Progenitor cell of endocrine pancreas (in vitro differentiated cells): ENCODE data around the gene PRKACA. TPM values are rescaled to one million over a fixed set of nuclear protein-coding genes. Genes with fewer than 3 reads are reported as not detected.
"Not testable (repeated sequence)": the region's sequence is repeated elsewhere in the genome, so short reads cannot be mapped to it uniquely, and the experiment has no call there.

Source experiments
- DNase-seq: peaks from one replicate; pipeline ENCODE4 v3.0.0; 2021; ENCODE audit warnings: low spot score; ENCODE audit not compliant: unreplicated experiment
- H3K27ac Mint-ChIP-seq: 2 replicates; pipeline ENCODE4 v1.8.0; 2021; ENCODE audit warnings: mild to moderate bottlenecking, moderate library complexity, mixed read lengths
- H3K27me3 Mint-ChIP-seq: 2 replicates; pipeline ENCODE4 v1.8.0; 2021; ENCODE audit warnings: mixed read lengths
- H3K36me3 Mint-ChIP-seq: 2 replicates; pipeline ENCODE4 v1.8.0; 2022; ENCODE audit warnings: mixed read lengths; ENCODE audit not compliant: insufficient read depth
- H3K4me1 Mint-ChIP-seq: 2 replicates; pipeline ENCODE4 v1.8.0; 2021; ENCODE audit warnings: low read depth, mixed read lengths
- H3K4me3 Mint-ChIP-seq: 2 replicates; pipeline ENCODE4 v1.8.0; 2021; ENCODE audit warnings: low read depth, mild to moderate bottlenecking, moderate library complexity, mixed read lengths
- H3K9me3 Mint-ChIP-seq: 2 replicates; pipeline ENCODE4 v1.8.0; 2021; ENCODE audit warnings: low read depth, mixed read lengths
- total RNA-seq: library from RNA; stranded (reverse); gene quantifications from 2 replicates; pipeline ENCODE4 v1.2.1, GENCODE V29; 2021
- TF ChIP-seq, protein P1 (sequence below): fragments of 200-600 bp; sonication (generic); IDR thresholded peaks from one replicate; pipeline ENCODE4 v1.5.0; 2021; ENCODE audit warnings: antibody characterized with exemption, mild to moderate bottlenecking; ENCODE audit not compliant: unreplicated experiment

Gene PRKACA
- total RNA-seq, 1 donor from 2014 or later = 87.4 TPM

DNA sequence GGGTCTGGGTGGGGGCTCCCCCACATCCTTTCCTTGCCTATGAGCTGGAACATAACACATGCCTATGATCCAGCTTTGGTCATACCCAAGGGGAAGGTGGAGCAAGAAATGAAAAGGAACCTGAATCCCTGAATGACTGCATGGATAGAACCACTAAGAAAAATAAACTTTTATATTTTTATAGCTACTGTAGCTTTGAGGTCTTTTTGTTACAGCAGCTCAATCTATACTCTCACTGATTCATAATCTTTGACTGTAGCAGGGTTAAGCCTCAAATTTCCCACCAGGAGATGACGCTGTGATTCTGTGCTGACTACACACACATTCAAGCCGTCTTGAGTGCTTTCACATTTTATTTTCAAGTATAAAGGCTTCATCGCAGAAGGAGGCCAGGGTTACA lies 64.5 kb downstream of the PRKACA start:
- H3K27ac Mint-ChIP-seq = no peak overlapping the region
- H3K27me3 Mint-ChIP-seq = peaks cover 38% of the 10 kb centered on the region
- peaks cover 3% of the 10 kb centered on the region for H3K36me3 Mint-ChIP-seq
- TF ChIP-seq, protein P1, sequence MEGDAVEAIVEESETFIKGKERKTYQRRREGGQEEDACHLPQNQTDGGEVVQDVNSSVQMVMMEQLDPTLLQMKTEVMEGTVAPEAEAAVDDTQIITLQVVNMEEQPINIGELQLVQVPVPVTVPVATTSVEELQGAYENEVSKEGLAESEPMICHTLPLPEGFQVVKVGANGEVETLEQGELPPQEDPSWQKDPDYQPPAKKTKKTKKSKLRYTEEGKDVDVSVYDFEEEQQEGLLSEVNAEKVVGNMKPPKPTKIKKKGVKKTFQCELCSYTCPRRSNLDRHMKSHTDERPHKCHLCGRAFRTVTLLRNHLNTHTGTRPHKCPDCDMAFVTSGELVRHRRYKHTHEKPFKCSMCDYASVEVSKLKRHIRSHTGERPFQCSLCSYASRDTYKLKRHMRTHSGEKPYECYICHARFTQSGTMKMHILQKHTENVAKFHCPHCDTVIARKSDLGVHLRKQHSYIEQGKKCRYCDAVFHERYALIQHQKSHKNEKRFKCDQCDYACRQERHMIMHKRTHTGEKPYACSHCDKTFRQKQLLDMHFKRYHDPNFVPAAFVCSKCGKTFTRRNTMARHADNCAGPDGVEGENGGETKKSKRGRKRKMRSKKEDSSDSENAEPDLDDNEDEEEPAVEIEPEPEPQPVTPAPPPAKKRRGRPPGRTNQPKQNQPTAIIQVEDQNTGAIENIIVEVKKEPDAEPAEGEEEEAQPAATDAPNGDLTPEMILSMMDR = no peak
- H3K4me1 Mint-ChIP-seq = no peaks in the 10 kb centered on the region
- H3K4me3 Mint-ChIP-seq = no peak overlapping the region
- no peak for DNase-seq
- no peaks in the 10 kb centered on the region for H3K9me3 Mint-ChIP-seq

DNA sequence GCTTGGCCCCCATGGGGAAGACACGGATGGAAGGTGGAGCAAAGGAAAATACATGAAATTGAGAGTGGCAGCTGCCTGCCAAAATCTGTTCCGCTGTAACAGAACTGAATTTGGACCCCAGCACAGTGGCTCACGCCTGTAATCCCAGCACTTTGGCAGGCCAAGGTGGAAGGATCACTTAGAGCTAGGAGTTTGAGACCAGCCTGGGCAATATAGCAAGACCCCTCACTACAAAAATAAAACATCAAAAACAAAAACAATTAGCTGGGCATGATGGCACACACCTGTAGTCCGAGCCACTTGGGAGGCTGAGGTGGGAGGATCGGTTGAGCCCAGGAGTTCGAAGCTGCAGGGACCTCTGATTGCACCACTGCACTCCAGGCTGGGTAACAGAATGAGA lies 65.1 kb downstream of the PRKACA start:
- H3K27ac Mint-ChIP-seq = no peak overlapping the region

DNA sequence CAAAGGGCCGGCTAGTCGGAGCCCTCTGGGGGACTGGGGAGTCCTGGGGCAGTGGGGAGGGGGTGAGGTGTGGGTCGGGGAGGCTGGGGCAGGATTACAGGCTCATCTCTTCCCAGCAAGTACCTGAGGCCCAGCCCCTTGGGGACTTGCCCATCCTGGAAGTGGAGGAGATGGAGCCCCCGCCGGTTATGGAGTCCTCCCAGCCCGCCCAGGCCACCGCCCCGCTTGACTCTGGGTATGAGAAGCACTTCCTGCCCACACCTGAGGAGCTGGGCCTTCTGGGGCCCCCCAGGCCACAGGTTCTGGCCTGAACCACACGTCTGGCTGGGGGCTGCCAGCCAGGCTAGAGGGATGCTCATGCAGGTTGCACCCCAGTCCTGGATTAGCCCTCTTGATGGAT lies 65.6 kb downstream of the PRKACA start:
- no peak overlapping the region for H3K4me3 Mint-ChIP-seq
- H3K9me3 Mint-ChIP-seq = no peaks in the 10 kb centered on the region
- TF ChIP-seq, protein P1 = no peak
- peaks cover 32% of the 10 kb centered on the region for H3K27me3 Mint-ChIP-seq
- no peak overlapping the region for H3K27ac Mint-ChIP-seq
- DNase-seq = no peak
- peaks cover 3% of the 10 kb centered on the region for H3K36me3 Mint-ChIP-seq
- no peaks in the 10 kb centered on the region for H3K4me1 Mint-ChIP-seq

More for the DNA sequence above, 65.1 kb downstream of the PRKACA start:
- DNase-seq = no peak
- Mint-ChIP-seq H3K4me1 (no peaks in the 10 kb centered on the region), H3K9me3 (no peaks in the 10 kb centered on the region), H3K36me3 (peaks cover 3% of the 10 kb centered on the region), H3K27me3 (peaks cover 33% of the 10 kb centered on the region), H3K4me3 (no peak overlapping the region)
- TF ChIP-seq, protein P1 = no peak

DNA sequence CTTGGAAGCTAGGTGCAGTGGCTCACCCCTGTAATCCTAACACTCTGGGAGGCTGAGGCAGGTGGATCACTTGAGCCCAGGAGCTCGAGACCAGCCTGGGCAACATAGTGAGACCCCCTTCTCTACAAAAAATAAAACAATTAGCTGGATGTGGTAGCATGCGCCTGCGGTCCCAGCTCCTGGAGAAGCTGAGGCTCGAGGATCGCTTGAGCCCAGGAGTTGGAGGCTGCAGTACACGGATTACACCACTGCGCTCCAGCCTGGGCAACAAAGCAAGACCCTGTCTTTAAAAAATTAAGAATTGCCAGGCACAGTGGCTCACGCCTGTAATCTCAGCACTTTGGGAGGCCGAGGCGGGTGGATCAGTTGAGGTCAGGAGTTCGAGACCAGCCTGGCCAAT lies 66.6 kb downstream of the PRKACA start:
- not testable (repeated sequence) for H3K27ac Mint-ChIP-seq, H3K9me3 Mint-ChIP-seq, H3K4me1 Mint-ChIP-seq, H3K4me3 Mint-ChIP-seq, DNase-seq, H3K36me3 Mint-ChIP-seq
- peaks cover 21% of the 10 kb centered on the region for H3K27me3 Mint-ChIP-seq

DNA sequence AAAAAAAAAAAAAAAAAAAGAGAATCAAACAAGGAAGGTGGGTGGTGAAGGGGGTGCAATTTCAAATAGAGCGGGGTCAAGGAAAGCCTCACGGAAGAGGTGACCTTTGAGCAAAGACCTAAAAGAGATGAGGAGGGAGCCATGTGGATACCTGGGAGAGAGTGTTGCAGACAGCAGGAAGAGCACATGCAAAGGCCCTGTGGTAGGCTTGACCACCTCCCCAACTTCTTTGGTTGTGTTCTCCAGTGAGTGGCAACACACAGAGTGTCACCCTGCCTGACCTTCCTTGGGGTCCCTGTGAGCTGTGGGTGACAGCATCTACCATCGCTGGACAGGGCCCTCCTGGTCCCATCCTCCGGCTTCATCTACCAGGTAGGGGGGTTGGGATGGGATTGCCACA lies 67.0 kb downstream of the PRKACA start:
- no peaks in the 10 kb centered on the region for H3K9me3 Mint-ChIP-seq
- DNase-seq = no peak
- TF ChIP-seq, protein P1 = no peak
- peaks cover 18% of the 10 kb centered on the region for H3K27me3 Mint-ChIP-seq
- H3K27ac Mint-ChIP-seq = no peak overlapping the region
- H3K36me3 Mint-ChIP-seq = peaks cover 3% of the 10 kb centered on the region
- H3K4me1 Mint-ChIP-seq = no peaks in the 10 kb centered on the region
- H3K4me3 Mint-ChIP-seq = no peak overlapping the region

DNA sequence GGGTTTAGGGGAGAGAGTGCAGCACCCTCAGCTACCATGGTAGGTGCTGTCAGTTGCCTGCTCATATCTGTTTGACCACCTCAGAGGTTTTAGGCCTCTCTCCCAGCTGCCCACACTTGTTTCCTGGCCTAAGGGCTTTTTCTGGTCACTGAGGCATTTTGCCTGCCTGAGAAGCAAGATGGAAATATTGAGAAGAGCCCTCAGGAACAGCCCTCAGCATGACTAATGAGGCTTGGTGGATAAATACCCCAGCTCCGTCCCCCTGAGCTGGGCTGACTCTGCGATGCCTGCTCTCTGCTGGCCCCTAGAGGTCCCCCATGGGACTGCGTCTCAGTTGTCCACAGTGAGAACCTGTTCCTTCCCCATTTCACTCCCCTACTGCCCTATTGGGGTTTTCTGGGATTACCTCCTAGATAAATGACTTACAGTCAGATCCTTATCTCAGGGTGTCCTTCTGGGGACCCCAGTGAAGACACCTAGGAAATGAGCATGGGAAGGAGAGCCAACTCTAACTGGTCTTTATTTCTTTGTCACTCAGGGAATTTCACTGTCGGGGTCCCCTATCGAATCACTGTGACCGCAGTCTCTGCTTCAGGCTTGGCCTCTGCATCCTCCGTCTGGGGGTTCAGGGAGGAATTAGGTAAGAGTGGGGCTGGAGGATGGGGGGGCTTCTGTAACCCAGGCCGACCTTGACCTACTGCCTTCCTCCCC lies 69.0 kb downstream of the PRKACA start:
- H3K4me3 Mint-ChIP-seq = no peak overlapping the region
- H3K9me3 Mint-ChIP-seq = no peaks in the 10 kb centered on the region
- peaks cover 2% of the 10 kb centered on the region for H3K36me3 Mint-ChIP-seq
- TF ChIP-seq, protein P1 = peak; percentile 66
- DNase-seq = no peak
- no peaks in the 10 kb centered on the region for H3K27me3 Mint-ChIP-seq
- H3K4me1 Mint-ChIP-seq = no peaks in the 10 kb centered on the region
- no peak overlapping the region for H3K27ac Mint-ChIP-seq

DNA sequence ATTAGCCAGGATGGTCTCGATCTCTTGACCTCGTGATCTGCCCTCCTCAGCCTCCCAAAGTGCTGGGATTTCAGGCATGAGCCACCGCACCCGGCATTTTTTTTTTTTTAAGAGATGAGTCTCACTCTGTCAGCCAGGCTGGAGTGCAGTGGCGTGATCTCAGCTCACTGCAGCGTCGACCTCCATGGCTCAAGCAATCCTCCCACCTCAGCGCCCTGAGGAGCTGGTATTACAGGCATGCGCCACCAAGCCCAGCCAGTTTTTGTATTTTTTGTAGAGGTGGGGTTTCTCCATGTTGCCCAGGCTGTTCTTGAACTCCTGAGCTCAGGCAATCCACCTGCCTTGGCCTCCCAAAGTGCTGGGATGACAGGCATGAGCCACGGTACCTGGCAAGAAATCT lies 69.7 kb downstream of the PRKACA start:
- H3K4me3 Mint-ChIP-seq, H3K4me1 Mint-ChIP-seq, H3K27ac Mint-ChIP-seq, DNase-seq, H3K9me3 Mint-ChIP-seq, H3K36me3 Mint-ChIP-seq, H3K27me3 Mint-ChIP-seq: not testable (repeated sequence)
